ENCODE results near the gene JADE3.
"Not testable (repeated sequence)": the region's sequence is repeated elsewhere in the genome, so short reads cannot be mapped to it uniquely, and the experiment has no call there.

Gene JADE3

GRCh38 chrX:46935295-46935694 is 23.1 kb downstream of the JADE3 start:
- no peak for DNase-seq (ENCODE audit: low spot score)

- DNase-seq (ENCODE audit: low spot score): no peak
Measured at GRCh38 chrX:46938589-46938988, 26.4 kb downstream of the JADE3 start.

GRCh38 chrX:46941341-46941740 is 29.1 kb downstream of the JADE3 start:
- no peak for DNase-seq (ENCODE audit: low spot score)

- DNase-seq (ENCODE audit: low spot score): no peak
Measured at GRCh38 chrX:46953137-46953527, 40.9 kb downstream of the JADE3 start.

GRCh38 chrX:46953597-46953996 is 41.4 kb downstream of the JADE3 start:
- no peak for DNase-seq (ENCODE audit: low spot score)

- DNase-seq (ENCODE audit: low spot score): no peak
Measured at GRCh38 chrX:46954716-46955115, 42.5 kb downstream of the JADE3 start.

GRCh38 chrX:46956589-46956988 is 44.4 kb downstream of the JADE3 start:
- DNase-seq (ENCODE audit: low spot score): not testable (repeated sequence)

- no peak for DNase-seq (ENCODE audit: low spot score)
Measured at GRCh38 chrX:46957297-46957696, 45.1 kb downstream of the JADE3 start.

GRCh38 chrX:46959101-46959500 is 46.9 kb downstream of the JADE3 start:
- DNase-seq (ENCODE audit: low spot score): no peak

- DNase-seq (ENCODE audit: low spot score): no peak
Measured at GRCh38 chrX:46959985-46960700, 47.9 kb downstream of the JADE3 start.

GRCh38 chrX:46961097-46961496 is 48.9 kb downstream of the JADE3 start:
- no peak for DNase-seq (ENCODE audit: low spot score)

GRCh38 chrX:46961574-46962283 is 49.5 kb downstream of the JADE3 start:
- DNase-seq (ENCODE audit: low spot score): no peak

- DNase-seq (ENCODE audit: low spot score): no peak
Measured at GRCh38 chrX:46965125-46965758, 53.0 kb downstream of the JADE3 start.

GRCh38 chrX:46967547-46967946 is 55.3 kb downstream of the JADE3 start:
- no peak for DNase-seq (ENCODE audit: low spot score)

- DNase-seq (ENCODE audit: low spot score): not testable (repeated sequence)
Measured at GRCh38 chrX:46977046-46977445, 64.8 kb downstream of the JADE3 start.

GRCh38 chrX:46978341-46979291 is 66.4 kb downstream of the JADE3 start:
- peak; percentile 28 for DNase-seq (ENCODE audit: low spot score)

GRCh38 chrX:46984705-46985104 is 72.5 kb downstream of the JADE3 start:
- DNase-seq (ENCODE audit: low spot score): no peak

- no peak for DNase-seq (ENCODE audit: low spot score)
Measured at GRCh38 chrX:46989548-46989947, 77.3 kb downstream of the JADE3 start.

- DNase-seq (ENCODE audit: low spot score): no peak
Measured at GRCh38 chrX:46991664-46992063, 79.4 kb downstream of the JADE3 start.

- DNase-seq (ENCODE audit: low spot score): no peak
Measured at GRCh38 chrX:46992070-46992469, 79.8 kb downstream of the JADE3 start.

GRCh38 chrX:46994096-46994495 is 81.9 kb downstream of the JADE3 start:
- no peak for DNase-seq (ENCODE audit: low spot score)

GRCh38 chrX:47012131-47012530 is 99.9 kb downstream of the JADE3 start:
- no peak for DNase-seq (ENCODE audit: low spot score)

All from HuH-7 (cell line).